BLaER1 treated with 17β-estradiol and CSF1 and Interleukin-3, amounts not matched to agents 10 nM and 100 nM (cell line): ENCODE data around the gene RAB30.

Source experiments
- H3K27ac ChIP-seq, 11 experiments: shearing (Covaris generic); formaldehyde crosslinking; 2 replicates each; pipeline ENCODE4 v1.8.1; 2022
- H3K27me3 ChIP-seq, 11 experiments: shearing (Covaris generic); formaldehyde crosslinking; 2 replicates each; pipeline ENCODE4 v1.8.1; 2022
- H3K36me3 ChIP-seq, 11 experiments: shearing (Covaris generic); formaldehyde crosslinking; 2 replicates each; pipeline ENCODE4 v1.8.1; 2022
- H3K4me1 ChIP-seq, 10 experiments: shearing (Covaris generic); formaldehyde crosslinking; 2 replicates each; pipeline ENCODE4 v1.8.1; 2022
- H3K4me2 ChIP-seq, 11 experiments: shearing (Covaris generic); formaldehyde crosslinking; 2 replicates each; pipeline ENCODE4 v1.8.1; 2022
- H3K4me3 ChIP-seq, 10 experiments: shearing (Covaris generic); formaldehyde crosslinking; 2 replicates each; pipeline ENCODE4 v1.8.1; 2022
- H3K9ac ChIP-seq, 11 experiments: shearing (Covaris generic); formaldehyde crosslinking; 2 replicates each; pipeline ENCODE4 v1.8.1; 2022
- H3K9me3 ChIP-seq, 11 experiments: shearing (Covaris generic); formaldehyde crosslinking; replicated peaks in 1 of 11; 2 replicates each; pipeline ENCODE4 v1.8.1; 2022
- H4K20me1 ChIP-seq, 11 experiments: shearing (Covaris generic); formaldehyde crosslinking; 2 replicates each; pipeline ENCODE4 v1.8.1; 2022
- Cebpa-rat ChIP-seq, 11 experiments: shearing (Covaris generic); IDR thresholded peaks; 2 replicates each; pipeline ENCODE4 v1.8.1; 2022

RAB30 gene

DNA sequence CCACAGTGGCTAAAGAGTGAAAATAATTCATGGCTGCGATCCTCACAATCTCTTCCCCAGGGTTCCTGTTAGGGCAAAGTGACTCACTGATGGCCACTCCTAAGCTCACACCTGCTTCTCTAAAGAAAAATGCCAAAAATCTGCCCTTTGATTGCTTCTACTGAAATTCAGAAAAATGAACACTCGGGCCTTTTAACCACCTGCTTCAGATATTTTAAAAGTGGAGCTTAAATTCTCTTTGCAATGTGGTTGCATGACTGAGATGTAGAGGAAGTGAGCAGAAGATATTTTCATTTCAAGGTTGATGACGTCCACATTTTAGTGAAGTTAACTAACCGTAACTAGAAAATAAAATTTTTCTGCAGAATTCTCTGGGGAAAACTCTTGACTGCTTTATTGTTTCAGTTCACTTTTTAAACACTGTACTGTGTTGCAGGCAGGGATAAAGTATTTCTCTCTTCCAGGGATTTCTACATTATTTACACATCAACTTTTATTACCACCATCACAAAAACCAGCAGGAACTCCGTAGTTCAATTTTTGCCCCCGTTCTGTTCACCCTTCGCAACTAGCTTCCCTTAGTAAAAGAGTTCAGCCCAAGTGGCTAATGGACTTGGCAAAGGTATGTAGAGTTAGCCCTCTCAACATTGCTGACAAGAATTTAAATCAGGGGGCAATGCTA is 8.5 kb downstream of the RAB30 start:
- peaks cover 25 to 52% (median 32%) of the 10 kb centered on the region in 10 experiments for H3K4me1 ChIP-seq
- peak overlapping the region; percentile 40 to 74 (median 65) for H3K27ac ChIP-seq
- no peaks in the 10 kb centered on the region for H4K20me1 ChIP-seq
- no peaks in the 10 kb centered on the region; a peak in 1 of 22 replicates for H3K36me3 ChIP-seq
- peak overlapping the region in 9 of 10 experiments; percentile 33 to 54 (median 42); a peak in 19 of 20 replicates for H3K4me3 ChIP-seq
- peak overlapping the region; percentile 52 to 93 (median 84) for H3K4me2 ChIP-seq
- TF ChIP-seq Cebpa-rat (IDR thresholded peaks at IDR 0.05), result no peak
- H3K9ac ChIP-seq, result peak overlapping the region; percentile 1 to 68 (median 56); a peak in 21 of 22 replicates
- peaks cover 0 to 1% (median 0%) of the 10 kb centered on the region in 11 experiments; a peak in 4 of 22 replicates for H3K27me3 ChIP-seq
- peaks cover 0 to 12% (median 6%) of the 10 kb centered on the region in 11 experiments; a peak in 9 of 22 replicates for H3K9me3 ChIP-seq

DNA sequence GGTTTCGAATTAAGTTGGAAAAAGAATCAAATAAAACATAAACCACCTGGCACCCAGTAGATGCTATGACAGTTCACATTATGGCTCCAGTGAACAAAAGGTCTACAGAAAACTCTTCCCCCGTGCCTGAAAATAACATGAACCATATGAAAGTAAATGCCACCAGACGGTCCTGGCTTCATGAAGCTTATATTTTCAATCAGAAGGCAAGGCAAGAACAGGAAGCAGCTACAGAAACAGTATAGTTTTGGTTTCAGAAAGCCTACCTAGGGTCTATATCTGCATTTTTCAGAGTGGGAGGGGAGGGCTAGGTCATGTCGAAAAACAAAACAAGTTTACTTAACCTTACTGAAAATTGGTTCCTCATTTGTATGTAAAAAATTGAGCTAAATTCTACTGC is 9.8 kb downstream of the RAB30 start:
- Histone ChIP-seq H3K4me3 (no peak overlapping the region), H3K4me2 (peak overlapping the region; percentile 52 to 93 (median 84)), H3K27me3 (no peaks in the 10 kb centered on the region), H3K36me3 (no peaks in the 10 kb centered on the region; a peak in 1 of 22 replicates), H3K4me1 (peaks cover 25 to 51% (median 32%) of the 10 kb centered on the region in 10 experiments), H3K9ac (peak overlapping the region in 1 of 11 experiments; percentile 58; a peak in 2 of 22 replicates), H4K20me1 (no peaks in the 10 kb centered on the region), H3K27ac (peak overlapping the region in 8 of 11 experiments; percentile 40 to 74 (median 68); a peak in 12 of 22 replicates), H3K9me3 (peaks cover 0 to 12% (median 6%) of the 10 kb centered on the region in 11 experiments; a peak in 9 of 22 replicates)
- TF ChIP-seq Cebpa-rat (IDR thresholded peaks at IDR 0.05), result no peak

DNA sequence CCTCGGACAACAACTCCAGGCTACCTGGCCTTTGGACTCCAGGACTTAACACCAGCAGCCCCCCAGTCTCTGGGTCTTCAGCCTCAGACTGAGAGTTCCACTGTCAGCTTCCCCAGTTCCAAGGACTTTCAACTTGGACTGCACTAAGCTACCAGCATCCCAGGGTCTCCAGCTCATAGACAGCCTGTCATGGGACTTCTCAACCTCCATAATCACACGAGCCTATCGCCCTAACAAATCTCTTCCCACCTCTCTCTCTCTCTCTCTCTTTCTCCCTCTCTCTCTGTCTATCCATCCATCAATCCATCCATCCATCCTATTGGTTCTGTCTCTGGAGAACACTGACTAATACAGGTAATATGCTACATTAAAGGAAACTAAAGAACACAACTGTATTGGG is 10.7 kb downstream of the RAB30 start:
- Histone ChIP-seq H3K4me2 (peak overlapping the region in 1 of 11 experiments; percentile 89; a peak in 2 of 22 replicates), H3K4me1 (peaks cover 25 to 51% (median 34%) of the 10 kb centered on the region in 10 experiments), H3K27ac (0 out of 22 replicates have a peak overlapping the region, but pooled peaks of 1 of the 11 experiments have one; percentile 2), H4K20me1 (no peaks in the 10 kb centered on the region), H3K4me3 (no peak overlapping the region), H3K9ac (no peak overlapping the region), H3K36me3 (no peaks in the 10 kb centered on the region; a peak in 1 of 22 replicates), H3K27me3 (no peaks in the 10 kb centered on the region), H3K9me3 (peaks cover 0 to 12% (median 6%) of the 10 kb centered on the region in 11 experiments; a peak in 11 of 22 replicates)
- no peak for TF ChIP-seq Cebpa-rat (IDR thresholded peaks at IDR 0.05)

DNA sequence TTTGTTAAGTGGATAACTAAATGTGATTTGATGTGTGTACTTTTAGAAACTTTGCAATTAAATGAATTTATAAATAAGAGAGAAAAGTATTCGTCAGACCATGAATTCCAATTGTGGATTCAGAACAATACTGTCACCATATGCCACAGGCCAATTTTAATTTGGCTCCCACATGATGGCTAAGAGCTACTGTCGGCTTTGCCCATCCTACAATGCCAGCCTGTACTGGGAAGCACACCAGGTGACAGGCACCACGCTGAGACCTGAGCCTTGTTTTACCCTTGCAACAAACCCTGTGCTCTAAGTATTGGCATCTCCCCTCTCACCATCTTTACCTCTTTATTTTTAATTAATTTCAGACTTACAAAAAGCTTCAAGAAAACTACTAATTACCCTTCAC is 14.0 kb downstream of the RAB30 start:
- Histone ChIP-seq H3K4me1 (peaks cover 39 to 58% (median 44%) of the 10 kb centered on the region in 10 experiments), H3K27me3 (no peaks in the 10 kb centered on the region), H3K36me3 (no peaks in the 10 kb centered on the region; a peak in 1 of 22 replicates), H4K20me1 (no peaks in the 10 kb centered on the region), H3K4me2 (no peak overlapping the region), H3K9me3 (peaks cover 0 to 12% (median 6%) of the 10 kb centered on the region in 11 experiments; a peak in 11 of 22 replicates), H3K9ac (no peak overlapping the region), H3K27ac (no peak overlapping the region), H3K4me3 (no peak overlapping the region)
- no peak for TF ChIP-seq Cebpa-rat (IDR thresholded peaks at IDR 0.05)

DNA sequence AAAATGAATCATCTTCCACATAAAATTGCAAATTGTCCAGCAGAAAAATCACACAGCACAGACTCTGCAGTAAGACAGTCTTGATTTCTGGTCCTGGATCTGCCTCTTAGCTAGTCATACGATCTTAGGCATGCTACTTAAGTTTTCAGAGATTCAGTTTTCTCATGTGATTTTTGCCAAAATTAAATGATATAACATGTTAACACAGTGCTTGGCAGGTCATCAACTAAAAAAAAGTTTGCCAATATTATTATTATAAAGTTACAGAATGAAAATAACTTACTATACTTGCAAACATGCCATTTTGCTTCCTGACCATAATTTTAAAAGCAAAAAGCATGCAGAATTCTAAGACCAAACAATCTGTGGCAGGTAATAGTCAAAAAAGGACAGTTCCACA is 15.1 kb downstream of the RAB30 start:
- Histone ChIP-seq H3K27me3 (no peaks in the 10 kb centered on the region), H3K4me2 (peak overlapping the region in 2 of 11 experiments; percentile 31 to 77; a peak in 4 of 22 replicates), H3K9ac (no peak overlapping the region), H4K20me1 (no peaks in the 10 kb centered on the region), H3K27ac (no peak overlapping the region), H3K4me3 (no peak overlapping the region), H3K36me3 (no peaks in the 10 kb centered on the region; a peak in 1 of 22 replicates), H3K9me3 (peaks cover 0 to 12% (median 6%) of the 10 kb centered on the region in 11 experiments; a peak in 13 of 22 replicates), H3K4me1 (peaks cover 37 to 52% (median 41%) of the 10 kb centered on the region in 10 experiments)
- TF ChIP-seq Cebpa-rat (IDR thresholded peaks at IDR 0.05), result no peak

DNA sequence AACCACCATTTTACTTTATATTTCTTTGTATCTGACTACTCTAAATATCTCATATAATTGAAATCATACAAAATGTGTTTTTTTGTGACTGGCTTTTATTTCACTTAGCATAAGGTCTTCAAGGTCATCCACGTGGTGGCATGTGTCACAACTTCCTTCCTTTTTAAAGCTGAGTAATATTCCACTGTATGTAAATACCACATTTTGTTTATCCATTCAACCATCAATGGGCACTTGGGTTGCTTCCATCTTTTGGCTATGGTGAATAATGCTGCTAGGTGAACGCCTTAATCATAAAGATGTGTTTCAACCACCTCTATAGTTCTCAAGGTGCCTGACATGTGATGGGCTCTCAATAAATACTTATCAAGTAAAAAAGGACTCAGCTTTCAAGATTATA is 15.5 kb downstream of the RAB30 start:
- no peaks in the 10 kb centered on the region; a peak in 1 of 22 replicates for H3K36me3 ChIP-seq
- TF ChIP-seq Cebpa-rat (IDR thresholded peaks at IDR 0.05), result no peak
- peaks cover 3 to 12% (median 10%) of the 10 kb centered on the region in 11 experiments; a peak in 20 of 22 replicates for H3K9me3 ChIP-seq
- peaks cover 33 to 48% (median 39%) of the 10 kb centered on the region in 10 experiments for H3K4me1 ChIP-seq
- no peak overlapping the region for H3K27ac ChIP-seq
- peak overlapping the region in 2 of 11 experiments; percentile 31 to 77; a peak in 4 of 22 replicates for H3K4me2 ChIP-seq
- H3K9ac ChIP-seq, result no peak overlapping the region
- H3K4me3 ChIP-seq, result no peak overlapping the region
- no peaks in the 10 kb centered on the region for H4K20me1 ChIP-seq
- H3K27me3 ChIP-seq, result no peaks in the 10 kb centered on the region

DNA sequence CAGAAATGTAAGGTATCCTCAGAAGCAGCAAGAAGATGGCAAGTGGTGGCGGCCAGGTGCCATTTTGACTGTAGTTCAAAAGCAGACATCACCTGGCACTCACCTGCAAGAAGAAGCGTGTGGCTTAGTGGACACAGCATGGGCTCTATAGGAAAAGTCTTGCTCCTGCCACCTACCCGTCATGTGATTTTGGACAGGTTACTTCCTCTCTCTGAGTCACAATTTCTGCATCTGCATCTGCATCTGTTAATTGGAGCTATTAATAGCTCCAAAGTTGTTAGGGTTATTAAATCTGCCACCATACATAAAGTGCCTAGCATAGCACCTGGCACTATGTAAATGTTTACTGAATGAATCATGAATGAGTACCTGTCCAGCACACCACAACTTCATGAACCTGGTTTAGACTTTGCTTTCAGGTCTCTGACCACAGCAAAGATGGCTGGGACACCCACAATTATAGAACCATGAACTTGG is 16.8 kb downstream of the RAB30 start:
- Histone ChIP-seq H3K36me3 (0 out of 22 replicates have a peak, but pooled peaks cover 0 to 5% (median 0%) of the 10 kb centered on the region in 11 experiments), H3K4me3 (no peak overlapping the region), H3K4me2 (peak overlapping the region; percentile 70 to 89 (median 81)), H3K9me3 (peaks cover 4 to 14% (median 10%) of the 10 kb centered on the region in 11 experiments; a peak in 17 of 22 replicates), H4K20me1 (no peaks in the 10 kb centered on the region), H3K27me3 (no peaks in the 10 kb centered on the region), H3K4me1 (peaks cover 33 to 46% (median 38%) of the 10 kb centered on the region in 10 experiments), H3K9ac (no peak overlapping the region), H3K27ac (peak overlapping the region in 2 of 11 experiments; percentile 19 to 66; a peak in 4 of 22 replicates)
- no peak for TF ChIP-seq Cebpa-rat (IDR thresholded peaks at IDR 0.05)

DNA sequence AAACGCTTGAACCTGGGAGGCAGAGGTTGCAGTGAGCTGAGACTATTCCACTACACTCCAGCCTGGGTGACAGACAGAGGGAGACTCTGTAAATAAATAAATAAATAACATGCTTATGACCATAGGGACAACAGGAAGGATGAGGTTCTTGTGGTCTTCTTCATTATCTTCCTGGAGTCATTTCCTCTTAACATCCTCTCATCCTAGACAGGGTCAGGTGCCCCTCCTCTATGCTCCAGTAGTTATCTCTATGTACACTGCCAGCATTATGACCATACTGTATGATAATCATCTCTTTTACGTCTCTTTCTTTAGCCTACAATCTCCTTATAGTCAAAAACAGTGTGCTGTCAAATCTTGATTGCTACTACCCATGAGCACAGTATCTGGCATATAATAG is 17.7 kb downstream of the RAB30 start:
- Histone ChIP-seq H3K36me3 (0 out of 22 replicates have a peak, but pooled peaks cover 0 to 5% (median 0%) of the 10 kb centered on the region in 11 experiments), H3K9me3 (peaks cover 4 to 13% (median 10%) of the 10 kb centered on the region in 11 experiments; a peak in 16 of 22 replicates), H3K27ac (peak overlapping the region in 6 of 11 experiments; percentile 20 to 66 (median 44); a peak in 10 of 22 replicates), H3K27me3 (no peaks in the 10 kb centered on the region), H3K9ac (peak overlapping the region in 1 of 11 experiments; percentile 27; a peak in 1 of 22 replicates), H3K4me3 (peak overlapping the region in 2 of 10 experiments; percentile 12 to 13; a peak in 1 of 20 replicates), H4K20me1 (no peaks in the 10 kb centered on the region), H3K4me2 (peak overlapping the region; percentile 70 to 89 (median 81)), H3K4me1 (peaks cover 33 to 46% (median 38%) of the 10 kb centered on the region in 10 experiments)
- TF ChIP-seq Cebpa-rat (IDR thresholded peaks at IDR 0.05), result no peak
